HCT116 (cell line): ENCODE results near the gene POU2F3. TPM values are rescaled to one million over a fixed set of nuclear protein-coding genes. Genes with fewer than 3 reads are reported as not detected.

Source experiments
- ATAC-seq: fragments of 200-7000 bp; cut with Tn5 transposase; 2 replicates; pipeline ENCODE4 v1.9.1; 2020; ENCODE audit warnings: mild to moderate bottlenecking, moderate library complexity
- BruUV-seq: library from RNA; stranded (reverse); fragments of 400-500 nt; replicated peaks from 2 replicates; lab custom pipeline; 2021; lab: Mats Ljungman, UMichigan
- CTCF ChIA-PET: fragments of 300-600 bp; sonication (Branson Sonifier 250); formaldehyde crosslinking; loops from one replicate; lab custom pipeline; 2021; ENCODE audit warnings: antibody characterized with exemption; lab: Charles Lee
- POLR2A ChIA-PET: fragments of 300-600, 350-600 bp; sonication (Branson Sonifier 250); formaldehyde crosslinking; loops from one replicate; lab custom pipeline; 2021; ENCODE audit warnings: antibody characterized with exemption; lab: Charles Lee
- RAD21 ChIA-PET, 2 experiments: fragments of 300-600 bp; sonication (Branson Sonifier 250); formaldehyde crosslinking; loops; one replicate each; lab custom pipeline; 2023; ENCODE audit warnings: low total read pairs in 2 of 2; ENCODE audit not compliant: uncharacterized antibody in 2 of 2, unreplicated experiment in 2 of 2, low non-redundant PET in 1 of 2; lab: Charles Lee
- DNase-seq: peaks from one replicate; pipeline ENCODE4 v3.0.0-alpha.2; 2010; ENCODE audit warnings: low read depth, low spot score
- H2AFZ ChIP-seq: fragments of 200-600 bp; shearing (Covaris generic), sonication (generic); 2 replicates; pipeline ENCODE4 v1.6.1; 2017; ENCODE audit warnings: low read depth, mixed run types, mixed read lengths, antibody characterized with exemption, low read length; ENCODE audit not compliant: poor library complexity, severe bottlenecking
- H3K27ac ChIP-seq: 2 replicates; pipeline ENCODE4 v1.5.1; 2012; ENCODE audit warnings: low read depth, low read length
- H3K27me3 ChIP-seq: fragments of 200-600 bp; sonication (generic); 2 replicates; pipeline ENCODE4 v1.6.1; 2016; ENCODE audit warnings: mixed run types, low read length, mixed read lengths; ENCODE audit not compliant: insufficient read depth
- H3K36me3 ChIP-seq, 2 experiments: fragments of 200-500 bp in 1 of 2; fragments of 200-600 bp in 1 of 2; sonication (Bioruptor generic) in 1 of 2; sonication (generic) in 1 of 2; 2 replicates each; pipeline versions ENCODE4 v1.5.1 to v1.6.1; 2014 to 2016; ENCODE audit warnings: low read length in 2 of 2, inconsistent platforms in 1 of 2, mixed read lengths in 1 of 2, mixed run types in 1 of 2; ENCODE audit not compliant: insufficient read depth in 2 of 2, control insufficient read depth in 1 of 2
- H3K4me1 ChIP-seq, 2 experiments: fragments of 200-600 bp in 1 of 2; sonication (generic) in 1 of 2; 2 replicates each; pipeline versions ENCODE4 v1.5.1 to v1.6.1; 2012 to 2017; ENCODE audit warnings: low read length in 2 of 2, inconsistent platforms in 1 of 2, mild to moderate bottlenecking in 1 of 2, mixed read lengths in 1 of 2, mixed run types in 1 of 2, moderate library complexity in 1 of 2; ENCODE audit not compliant: insufficient read depth in 2 of 2, control insufficient read depth in 1 of 2
- H3K4me2 ChIP-seq: fragments of 200-600 bp; sonication (generic); 2 replicates; pipeline ENCODE4 v1.6.1; 2017; ENCODE audit warnings: mixed run types, low read length, mixed read lengths
- H3K4me3 ChIP-seq, 2 experiments: fragments of 200-600 bp in 1 of 2; sonication (generic) in 1 of 2; replicated peaks in 1 of 2; 2 replicates each; pipeline ENCODE4 v1.5.1; 2011 to 2016; ENCODE audit warnings: low read length in 2 of 2, control low read depth in 1 of 2, low read depth in 1 of 2, mild to moderate bottlenecking in 1 of 2, mixed read lengths in 1 of 2, mixed run types in 1 of 2
- H3K79me2 ChIP-seq: fragments of 200-600 bp; sonication (generic); 2 replicates; pipeline ENCODE4 v1.6.1; 2017; ENCODE audit warnings: mild to moderate bottlenecking, mixed run types, low read length, moderate library complexity, mixed read lengths; ENCODE audit not compliant: insufficient read depth
- H3K9ac ChIP-seq: fragments of 200-600 bp; sonication (generic); 2 replicates; pipeline ENCODE4 v1.6.1; 2016; ENCODE audit warnings: low read length, mixed read lengths
- H3K9me2 ChIP-seq: fragments of 200-600 bp; sonication (generic), shearing (Covaris generic); 2 replicates; pipeline ENCODE4 v1.6.1; 2017; ENCODE audit warnings: mixed run types, mild to moderate bottlenecking, moderate library complexity; ENCODE audit not compliant: insufficient read depth
- H3K9me3 ChIP-seq, 2 experiments: fragments of 200-500 bp in 1 of 2; fragments of 200-600 bp in 1 of 2; sonication (Bioruptor generic) in 1 of 2; sonication (generic) in 1 of 2; 2 replicates each; pipeline ENCODE4 v1.6.1; 2014 to 2017; ENCODE audit warnings: low read length in 2 of 2, mixed read lengths in 2 of 2, inconsistent platforms in 1 of 2, low read depth in 1 of 2, mild to moderate bottlenecking in 1 of 2, mixed run types in 1 of 2, moderate library complexity in 1 of 2; ENCODE audit not compliant: control insufficient read depth in 1 of 2, insufficient read depth in 1 of 2
- H4K20me1 ChIP-seq: fragments of 200-600 bp; sonication (generic), shearing (Covaris generic); 2 replicates; pipeline ENCODE4 v1.6.1; 2017; ENCODE audit warnings: mixed run types, mild to moderate bottlenecking, moderate library complexity; ENCODE audit not compliant: insufficient read depth
- CBX3 ChIP-seq: IDR thresholded peaks from 2 replicates; pipeline ENCODE4 v1.6.1; 2012; ENCODE audit warnings: low read depth
- EGR1 ChIP-seq: IDR thresholded peaks from 2 replicates; pipeline ENCODE4 v1.6.1; 2012; ENCODE audit warnings: low read depth
- ELF1 ChIP-seq: IDR thresholded peaks from 2 replicates; pipeline ENCODE4 v1.6.1; 2012; ENCODE audit warnings: low read depth, borderline replicate concordance
- EZH2 ChIP-seq: fragments of 200-600 bp; sonication (generic); IDR thresholded peaks from 2 replicates; pipeline ENCODE4 v1.6.1; 2017; ENCODE audit warnings: antibody characterized with exemption, mixed run types
- POLR2A ChIP-seq: IDR thresholded peaks from 2 replicates; pipeline ENCODE4 v1.7.0; 2011; ENCODE audit warnings: borderline replicate concordance; ENCODE audit not compliant: insufficient read depth, insufficient read length; ENCODE audit errors: extremely low read depth
- POLR2AphosphoS5 ChIP-seq: IDR thresholded peaks from 2 replicates; pipeline ENCODE4 v1.6.1; 2011; ENCODE audit warnings: mild to moderate bottlenecking, low read depth, low read length, moderate library complexity
- SRF ChIP-seq: IDR thresholded peaks from 2 replicates; pipeline ENCODE4 v1.6.1; 2012; ENCODE audit warnings: low read depth
- TCF7L2 ChIP-seq: IDR thresholded peaks from 2 replicates; pipeline ENCODE4 v1.7.0; 2011; ENCODE audit warnings: borderline replicate concordance, inconsistent platforms; ENCODE audit not compliant: insufficient read depth, insufficient read length; ENCODE audit errors: extremely low read depth
- YY1 ChIP-seq: IDR thresholded peaks from 2 replicates; pipeline ENCODE4 v1.6.1; 2011; ENCODE audit warnings: low read length, low read depth, moderate library complexity, mild to moderate bottlenecking; ENCODE audit not compliant: insufficient replicate concordance; ENCODE audit errors: extremely low read depth
- intact Hi-C: fragments of 100-400 bp; cut with micrococcal nuclease; formaldehyde crosslinking; loops from 2 replicates; pipeline ENCODE4 v1.10.0; 2022
- total RNA-seq: library from RNA; stranded (reverse); gene quantifications from one replicate; pipeline ENCODE4 v1.2.1, GENCODE V29; 2021; ENCODE audit not compliant: unreplicated experiment
- TF ChIP-seq, protein P1 (sequence below): IDR thresholded peaks from 2 replicates; pipeline ENCODE4 v1.6.1; 2012; ENCODE audit warnings: low read depth

Gene POU2F3
- total RNA-seq, 1 experiment from 2014 or later = 0.15 TPM

DNA sequence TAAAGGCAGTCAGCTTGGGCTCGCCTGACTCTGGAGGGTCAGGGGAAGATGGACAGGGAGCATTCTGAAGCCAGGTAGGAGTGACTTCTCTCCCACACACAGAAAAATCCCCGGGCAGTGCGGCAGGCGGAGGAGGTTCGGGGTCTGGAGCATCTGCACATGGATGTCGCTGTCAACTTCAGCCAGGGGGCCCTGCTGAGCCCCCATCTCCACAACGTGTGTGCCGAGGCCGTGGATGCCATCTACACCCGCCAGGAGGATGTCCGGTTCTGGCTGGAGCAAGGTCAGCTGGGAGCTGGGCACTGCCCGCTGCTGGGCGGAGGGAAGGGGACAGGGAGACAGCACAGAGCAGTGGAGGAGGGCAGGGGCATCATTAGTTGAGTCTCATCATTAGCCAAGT, 13.2 kb upstream of the POU2F3 start:
- H3K79me2 ChIP-seq = no peaks in the 10 kb centered on the region
- H3K27ac ChIP-seq = no peak overlapping the region
- no peaks in the 10 kb centered on the region for H3K36me3 ChIP-seq
- no peaks in the 10 kb centered on the region for H3K27me3 ChIP-seq
- H4K20me1 ChIP-seq = no peaks in the 10 kb centered on the region
- H3K4me2 ChIP-seq = no peak overlapping the region
- POLR2A ChIA-PET = no interaction called here
- no TSS peak for BruUV-seq
- H3K4me1 ChIP-seq = no peaks in the 10 kb centered on the region
- TF ChIP-seq ELF1 (no peak), POLR2AphosphoS5 (no peak), EZH2 (no peak), TCF7L2 (no peak), CBX3 (no peak), SRF (no peak), POLR2A (no peak), YY1 (no peak), EGR1 (no peak)
- TF ChIP-seq, protein P1, sequence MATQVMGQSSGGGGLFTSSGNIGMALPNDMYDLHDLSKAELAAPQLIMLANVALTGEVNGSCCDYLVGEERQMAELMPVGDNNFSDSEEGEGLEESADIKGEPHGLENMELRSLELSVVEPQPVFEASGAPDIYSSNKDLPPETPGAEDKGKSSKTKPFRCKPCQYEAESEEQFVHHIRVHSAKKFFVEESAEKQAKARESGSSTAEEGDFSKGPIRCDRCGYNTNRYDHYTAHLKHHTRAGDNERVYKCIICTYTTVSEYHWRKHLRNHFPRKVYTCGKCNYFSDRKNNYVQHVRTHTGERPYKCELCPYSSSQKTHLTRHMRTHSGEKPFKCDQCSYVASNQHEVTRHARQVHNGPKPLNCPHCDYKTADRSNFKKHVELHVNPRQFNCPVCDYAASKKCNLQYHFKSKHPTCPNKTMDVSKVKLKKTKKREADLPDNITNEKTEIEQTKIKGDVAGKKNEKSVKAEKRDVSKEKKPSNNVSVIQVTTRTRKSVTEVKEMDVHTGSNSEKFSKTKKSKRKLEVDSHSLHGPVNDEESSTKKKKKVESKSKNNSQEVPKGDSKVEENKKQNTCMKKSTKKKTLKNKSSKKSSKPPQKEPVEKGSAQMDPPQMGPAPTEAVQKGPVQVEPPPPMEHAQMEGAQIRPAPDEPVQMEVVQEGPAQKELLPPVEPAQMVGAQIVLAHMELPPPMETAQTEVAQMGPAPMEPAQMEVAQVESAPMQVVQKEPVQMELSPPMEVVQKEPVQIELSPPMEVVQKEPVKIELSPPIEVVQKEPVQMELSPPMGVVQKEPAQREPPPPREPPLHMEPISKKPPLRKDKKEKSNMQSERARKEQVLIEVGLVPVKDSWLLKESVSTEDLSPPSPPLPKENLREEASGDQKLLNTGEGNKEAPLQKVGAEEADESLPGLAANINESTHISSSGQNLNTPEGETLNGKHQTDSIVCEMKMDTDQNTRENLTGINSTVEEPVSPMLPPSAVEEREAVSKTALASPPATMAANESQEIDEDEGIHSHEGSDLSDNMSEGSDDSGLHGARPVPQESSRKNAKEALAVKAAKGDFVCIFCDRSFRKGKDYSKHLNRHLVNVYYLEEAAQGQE = no peak
- TF ChIP-seq, all 23 proteins: peak for 0
- ChIA-PET RAD21 (no interaction called here), CTCF (interaction anchor here (0.9 kb wide), 1 partner anchor 76 kb away, joined by 3 read pairs; no protein-coding TSS in a partner anchor)
- ATAC-seq (no peak), DNase-seq (no peak)
- no peaks in the 10 kb centered on the region for H3K9me2 ChIP-seq
- no peak overlapping the region for H3K9ac ChIP-seq
- H3K9me3 ChIP-seq = no peaks in the 10 kb centered on the region
- no peak overlapping the region for H3K4me3 ChIP-seq
- intact Hi-C loops = no loop called here
- H2AFZ ChIP-seq = no peak overlapping the region
